ENCODE data around the gene CARMIL3. TPM values are rescaled to one million over a fixed set of nuclear protein-coding genes. Genes with fewer than 3 reads are reported as not detected.

CARMIL3 gene
- total RNA-seq, 1 experiment from 2014 or later = 0.71 TPM

DNA sequence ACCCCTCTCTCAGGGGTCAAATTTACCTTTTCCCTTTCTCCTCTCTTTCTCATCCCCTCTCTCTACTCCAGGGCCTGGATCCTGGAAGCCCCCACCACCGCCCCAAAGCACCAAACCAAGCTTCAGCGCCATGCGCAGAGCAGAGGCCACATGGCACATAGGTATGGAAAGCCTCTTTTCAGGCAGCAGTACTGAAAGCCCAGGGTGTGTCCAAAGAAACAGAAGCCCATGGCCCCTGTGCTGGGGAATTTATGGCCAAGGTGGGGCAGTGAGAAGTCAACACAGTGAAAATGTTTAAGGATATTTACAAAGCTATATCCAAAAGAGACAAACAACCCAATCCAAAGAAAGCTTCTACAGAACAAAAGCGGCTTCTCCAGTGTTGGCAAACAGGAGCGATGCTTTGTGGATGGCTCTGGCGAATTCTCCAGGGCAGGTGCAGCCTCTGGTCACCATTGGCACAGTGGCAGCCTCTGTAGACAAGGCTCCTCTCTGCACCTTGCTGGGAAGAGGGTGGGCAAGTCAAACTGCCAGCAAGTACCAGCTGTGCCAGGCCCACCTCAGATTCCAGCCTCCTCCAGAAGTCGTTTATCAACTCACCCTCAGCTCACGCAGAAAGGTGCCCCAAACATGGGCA is 14.8 kb downstream of the CARMIL3 start:
- Histone ChIP-seq H3K79me2 (ENCODE audit: insufficient read depth, low read length) (no peaks in the 10 kb centered on the region), H3K4me1 (ENCODE audit: control insufficient read depth in 1 of 2, insufficient read depth in 2 of 2, low read length in 2 of 2) (no peaks in the 10 kb centered on the region), H3K27ac (ENCODE audit: low read depth, low read length) (no peak overlapping the region), H3K27me3 (ENCODE audit: insufficient read depth, low read length) (peaks cover 7% of the 10 kb centered on the region; the same call in 1 of the 2 replicates), H2AFZ (ENCODE audit: low read depth, low read length, poor library complexity, severe bottlenecking) (no peak overlapping the region), H3K4me3 (replicated peaks in 1 of 2; ENCODE audit: low read depth in 1 of 2, low read length in 2 of 2) (no peak overlapping the region), H3K4me2 (ENCODE audit: low read length) (no peak overlapping the region), H3K9ac (ENCODE audit: low read length) (no peak overlapping the region), H3K36me3 (ENCODE audit: control insufficient read depth in 1 of 2, insufficient read depth in 2 of 2, low read length in 2 of 2) (no peaks in the 10 kb centered on the region), H3K9me2 (ENCODE audit: insufficient read depth) (no peaks in the 10 kb centered on the region), H4K20me1 (ENCODE audit: insufficient read depth) (no peaks in the 10 kb centered on the region), H3K9me3 (ENCODE audit: control insufficient read depth in 1 of 2, insufficient read depth in 1 of 2, low read depth in 1 of 2, low read length in 2 of 2) (no peaks in the 10 kb centered on the region)
- CTCF ChIA-PET = interaction anchor here (1.5 kb wide), 1 partner anchor 8 kb away, joined by 3 read pairs; no protein-coding TSS in a partner anchor
- no TSS peak for BruUV-seq (replicated peaks)
- POLR2A ChIA-PET = no interaction called here
- TF ChIP-seq SP1 (IDR thresholded peaks at IDR 0.05; ENCODE audit: low read depth) (no peak), FOSL1 (IDR thresholded peaks at IDR 0.05; ENCODE audit: low read depth) (no peak), POLR2A (IDR thresholded peaks at IDR 0.05; ENCODE audit: borderline replicate concordance, extremely low read depth, insufficient read depth, insufficient read length) (no peak), EZH2phosphoT487 (IDR thresholded peaks at IDR 0.05; ENCODE audit: borderline replicate concordance) (no peak), YY1 (IDR thresholded peaks at IDR 0.05; ENCODE audit: extremely low read depth, insufficient replicate concordance, low read depth, low read length) (no peak), SRF (IDR thresholded peaks at IDR 0.05; ENCODE audit: low read depth) (no peak), ELF1 (IDR thresholded peaks at IDR 0.05; ENCODE audit: borderline replicate concordance, low read depth) (no peak), RAD21 (IDR thresholded peaks at IDR 0.05; ENCODE audit: low read depth) (no peak), TCF7L2 (IDR thresholded peaks at IDR 0.05; ENCODE audit: borderline replicate concordance, extremely low read depth, insufficient read depth, insufficient read length) (no peak), MAX (IDR thresholded peaks at IDR 0.05) (no peak), ZFX (IDR thresholded peaks at IDR 0.05) (no peak), EGR1 (IDR thresholded peaks at IDR 0.05; ENCODE audit: low read depth) (no peak), EZH2 (IDR thresholded peaks at IDR 0.05) (no peak)
- TF ChIP-seq, protein P1, sequence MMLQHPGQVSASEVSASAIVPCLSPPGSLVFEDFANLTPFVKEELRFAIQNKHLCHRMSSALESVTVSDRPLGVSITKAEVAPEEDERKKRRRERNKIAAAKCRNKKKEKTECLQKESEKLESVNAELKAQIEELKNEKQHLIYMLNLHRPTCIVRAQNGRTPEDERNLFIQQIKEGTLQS (IDR thresholded peaks at IDR 0.05) = no peak
- TF ChIP-seq, protein P2, sequence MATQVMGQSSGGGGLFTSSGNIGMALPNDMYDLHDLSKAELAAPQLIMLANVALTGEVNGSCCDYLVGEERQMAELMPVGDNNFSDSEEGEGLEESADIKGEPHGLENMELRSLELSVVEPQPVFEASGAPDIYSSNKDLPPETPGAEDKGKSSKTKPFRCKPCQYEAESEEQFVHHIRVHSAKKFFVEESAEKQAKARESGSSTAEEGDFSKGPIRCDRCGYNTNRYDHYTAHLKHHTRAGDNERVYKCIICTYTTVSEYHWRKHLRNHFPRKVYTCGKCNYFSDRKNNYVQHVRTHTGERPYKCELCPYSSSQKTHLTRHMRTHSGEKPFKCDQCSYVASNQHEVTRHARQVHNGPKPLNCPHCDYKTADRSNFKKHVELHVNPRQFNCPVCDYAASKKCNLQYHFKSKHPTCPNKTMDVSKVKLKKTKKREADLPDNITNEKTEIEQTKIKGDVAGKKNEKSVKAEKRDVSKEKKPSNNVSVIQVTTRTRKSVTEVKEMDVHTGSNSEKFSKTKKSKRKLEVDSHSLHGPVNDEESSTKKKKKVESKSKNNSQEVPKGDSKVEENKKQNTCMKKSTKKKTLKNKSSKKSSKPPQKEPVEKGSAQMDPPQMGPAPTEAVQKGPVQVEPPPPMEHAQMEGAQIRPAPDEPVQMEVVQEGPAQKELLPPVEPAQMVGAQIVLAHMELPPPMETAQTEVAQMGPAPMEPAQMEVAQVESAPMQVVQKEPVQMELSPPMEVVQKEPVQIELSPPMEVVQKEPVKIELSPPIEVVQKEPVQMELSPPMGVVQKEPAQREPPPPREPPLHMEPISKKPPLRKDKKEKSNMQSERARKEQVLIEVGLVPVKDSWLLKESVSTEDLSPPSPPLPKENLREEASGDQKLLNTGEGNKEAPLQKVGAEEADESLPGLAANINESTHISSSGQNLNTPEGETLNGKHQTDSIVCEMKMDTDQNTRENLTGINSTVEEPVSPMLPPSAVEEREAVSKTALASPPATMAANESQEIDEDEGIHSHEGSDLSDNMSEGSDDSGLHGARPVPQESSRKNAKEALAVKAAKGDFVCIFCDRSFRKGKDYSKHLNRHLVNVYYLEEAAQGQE (IDR thresholded peaks at IDR 0.05; ENCODE audit: low read depth) = no peak
- TF ChIP-seq, protein P3, sequence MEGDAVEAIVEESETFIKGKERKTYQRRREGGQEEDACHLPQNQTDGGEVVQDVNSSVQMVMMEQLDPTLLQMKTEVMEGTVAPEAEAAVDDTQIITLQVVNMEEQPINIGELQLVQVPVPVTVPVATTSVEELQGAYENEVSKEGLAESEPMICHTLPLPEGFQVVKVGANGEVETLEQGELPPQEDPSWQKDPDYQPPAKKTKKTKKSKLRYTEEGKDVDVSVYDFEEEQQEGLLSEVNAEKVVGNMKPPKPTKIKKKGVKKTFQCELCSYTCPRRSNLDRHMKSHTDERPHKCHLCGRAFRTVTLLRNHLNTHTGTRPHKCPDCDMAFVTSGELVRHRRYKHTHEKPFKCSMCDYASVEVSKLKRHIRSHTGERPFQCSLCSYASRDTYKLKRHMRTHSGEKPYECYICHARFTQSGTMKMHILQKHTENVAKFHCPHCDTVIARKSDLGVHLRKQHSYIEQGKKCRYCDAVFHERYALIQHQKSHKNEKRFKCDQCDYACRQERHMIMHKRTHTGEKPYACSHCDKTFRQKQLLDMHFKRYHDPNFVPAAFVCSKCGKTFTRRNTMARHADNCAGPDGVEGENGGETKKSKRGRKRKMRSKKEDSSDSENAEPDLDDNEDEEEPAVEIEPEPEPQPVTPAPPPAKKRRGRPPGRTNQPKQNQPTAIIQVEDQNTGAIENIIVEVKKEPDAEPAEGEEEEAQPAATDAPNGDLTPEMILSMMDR (IDR thresholded peaks at IDR 0.05 in 2 of 3, conservative IDR thresholded peaks at IDR 0.05 in 1 of 3; ENCODE audit: borderline replicate concordance in 1 of 3, insufficient read depth in 1 of 3, low read depth in 2 of 3, low read length in 2 of 3) = no peak
- RAD21 ChIA-PET (ENCODE audit: low non-redundant PET in 1 of 2, low total read pairs in 2 of 2, uncharacterized antibody in 2 of 2, unreplicated experiment in 2 of 2) = no interaction called here
- DNase-seq (ENCODE audit: low read depth, low spot score) (no peak), ATAC-seq (no peak)
- intact Hi-C loops (cut with micrococcal nuclease) = no loop called here

Measured in HCT116 (cell line).